IgD-negative memory B cell (primary cell): ENCODE data around the gene FMO2. TPM values are rescaled to one million over a fixed set of nuclear protein-coding genes. Genes with fewer than 3 reads are reported as not detected.

ENCODE experiments used
- H3K27ac Mint-ChIP-seq, 3 donors: one replicate each; pipeline ENCODE4 v1.8.0; 2020 to 2022; ENCODE audit warnings: mild to moderate bottlenecking in 3 of 3, mixed read lengths in 3 of 3, moderate library complexity in 1 of 3
- H3K27me3 Mint-ChIP-seq: one replicate; pipeline ENCODE4 v1.8.0; 2021; ENCODE audit warnings: mixed read lengths
- H3K36me3 Mint-ChIP-seq: one replicate; pipeline ENCODE4 v1.8.0; 2020; ENCODE audit warnings: mild to moderate bottlenecking, mixed read lengths
- H3K4me1 Mint-ChIP-seq, 3 donors: one replicate each; pipeline ENCODE4 v1.8.0; 2020 to 2022; ENCODE audit warnings: mixed read lengths in 3 of 3, mild to moderate bottlenecking in 1 of 3
- H3K4me3 Mint-ChIP-seq, 4 donors: one replicate each; pipeline ENCODE4 v1.8.0; 2020 to 2022; ENCODE audit warnings: mild to moderate bottlenecking in 4 of 4, mixed read lengths in 4 of 4, moderate library complexity in 3 of 4
- H3K9me3 Mint-ChIP-seq, 3 donors: one replicate each; pipeline ENCODE4 v1.8.0; 2020 to 2021; ENCODE audit warnings: mixed read lengths in 3 of 3, mild to moderate bottlenecking in 1 of 3
- polyA plus RNA-seq: library from polyadenylated mRNA; unstranded; fragments of 300-500 nt; fragmentation: Illumina TruSeq; gene quantifications from one replicate; pipeline ENCODE4 v1.2.3, GENCODE V29; 2021

Gene FMO2
- polyA plus RNA-seq, 1 donor from 2014 or later: not detected

- H3K4me1 Mint-ChIP-seq: no peaks in the 10 kb centered on the region
- no peak overlapping the region for H3K27ac Mint-ChIP-seq
- no peak overlapping the region for H3K4me3 Mint-ChIP-seq
- no peaks in the 10 kb centered on the region for H3K36me3 Mint-ChIP-seq
- H3K9me3 Mint-ChIP-seq: no peaks in the 10 kb centered on the region
- no peaks in the 10 kb centered on the region for H3K27me3 Mint-ChIP-seq
Measured at GRCh38 chr1:171160639-171161354, 24.3 kb upstream of the FMO2 start.

- no peak overlapping the region for H3K27ac Mint-ChIP-seq
- no peaks in the 10 kb centered on the region for H3K27me3 Mint-ChIP-seq
- no peaks in the 10 kb centered on the region for H3K9me3 Mint-ChIP-seq
- no peaks in the 10 kb centered on the region for H3K4me1 Mint-ChIP-seq
- H3K36me3 Mint-ChIP-seq: no peaks in the 10 kb centered on the region
- no peak overlapping the region for H3K4me3 Mint-ChIP-seq
Measured at GRCh38 chr1:171161431-171161830, 23.7 kb upstream of the FMO2 start.

- Mint-ChIP-seq H3K4me1 (no peaks in the 10 kb centered on the region), H3K9me3 (peaks cover 0 to 3% (median 0%) of the 10 kb centered on the region in 3 donors), H3K27ac (no peak overlapping the region), H3K36me3 (peaks cover 3% of the 10 kb centered on the region), H3K4me3 (no peak overlapping the region), H3K27me3 (peaks cover 1% of the 10 kb centered on the region)
Measured at GRCh38 chr1:171166361-171166760, 18.7 kb upstream of the FMO2 start.

- Mint-ChIP-seq H3K4me1 (no peaks in the 10 kb centered on the region), H3K36me3 (peaks cover 3% of the 10 kb centered on the region), H3K27ac (no peak overlapping the region), H3K27me3 (peaks cover 1% of the 10 kb centered on the region), H3K4me3 (no peak overlapping the region), H3K9me3 (peaks cover 0 to 3% (median 0%) of the 10 kb centered on the region in 3 donors)
Measured at GRCh38 chr1:171167785-171168184, 17.3 kb upstream of the FMO2 start.

GRCh38 chr1:171172471-171172870 is 12.6 kb upstream of the FMO2 start:
- H3K27me3 Mint-ChIP-seq: peaks cover 5% of the 10 kb centered on the region

GRCh38 chr1:171173069-171173468 is 12.0 kb upstream of the FMO2 start:
- H3K4me1 Mint-ChIP-seq: no peaks in the 10 kb centered on the region
- H3K4me3 Mint-ChIP-seq: no peak overlapping the region
- H3K27me3 Mint-ChIP-seq: peaks cover 5% of the 10 kb centered on the region
- H3K27ac Mint-ChIP-seq: no peak overlapping the region
- H3K36me3 Mint-ChIP-seq: peaks cover 3% of the 10 kb centered on the region
- H3K9me3 Mint-ChIP-seq: peaks cover 0 to 6% (median 3%) of the 10 kb centered on the region in 3 donors

More at GRCh38 chr1:171172471-171172870, 12.6 kb upstream of the FMO2 start:
- Mint-ChIP-seq H3K9me3 (peaks cover 0 to 6% (median 3%) of the 10 kb centered on the region in 3 donors), H3K27ac (no peak overlapping the region), H3K36me3 (peaks cover 3% of the 10 kb centered on the region), H3K4me3 (no peak overlapping the region), H3K4me1 (no peaks in the 10 kb centered on the region)

- Mint-ChIP-seq H3K9me3 (peaks cover 0 to 6% (median 0%) of the 10 kb centered on the region in 3 donors), H3K27ac (no peak overlapping the region), H3K27me3 (peaks cover 4% of the 10 kb centered on the region), H3K4me3 (no peak overlapping the region), H3K36me3 (peaks cover 3% of the 10 kb centered on the region), H3K4me1 (no peaks in the 10 kb centered on the region)
Measured at GRCh38 chr1:171174560-171175294, 10.4 kb upstream of the FMO2 start.

DNA sequence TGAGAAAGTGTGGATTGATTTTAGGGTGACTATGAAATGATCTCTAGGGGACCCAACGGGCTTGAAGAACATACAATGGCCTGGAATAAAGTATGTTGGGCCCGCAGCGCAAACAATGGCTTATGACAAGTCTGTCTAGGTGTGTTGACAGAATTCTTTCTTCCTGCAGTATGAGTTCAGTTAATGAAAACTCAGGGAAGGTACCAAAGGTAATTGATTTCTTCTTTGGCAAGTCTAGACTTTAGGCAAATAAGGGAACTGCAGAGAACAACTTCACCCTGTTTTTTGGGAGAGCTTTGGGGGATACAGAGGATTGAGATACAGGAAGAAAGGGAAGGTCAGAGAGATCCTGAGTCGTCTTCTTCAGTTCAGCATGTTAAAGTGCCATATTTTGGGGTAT is 7.8 kb upstream of the FMO2 start:
- Mint-ChIP-seq H3K27me3 (peaks cover 4% of the 10 kb centered on the region), H3K27ac (no peak overlapping the region), H3K4me3 (no peak overlapping the region), H3K9me3 (peaks cover 0 to 6% (median 0%) of the 10 kb centered on the region in 3 donors), H3K36me3 (no peaks in the 10 kb centered on the region), H3K4me1 (peaks cover 0 to 2% (median 0%) of the 10 kb centered on the region in 3 donors)

DNA sequence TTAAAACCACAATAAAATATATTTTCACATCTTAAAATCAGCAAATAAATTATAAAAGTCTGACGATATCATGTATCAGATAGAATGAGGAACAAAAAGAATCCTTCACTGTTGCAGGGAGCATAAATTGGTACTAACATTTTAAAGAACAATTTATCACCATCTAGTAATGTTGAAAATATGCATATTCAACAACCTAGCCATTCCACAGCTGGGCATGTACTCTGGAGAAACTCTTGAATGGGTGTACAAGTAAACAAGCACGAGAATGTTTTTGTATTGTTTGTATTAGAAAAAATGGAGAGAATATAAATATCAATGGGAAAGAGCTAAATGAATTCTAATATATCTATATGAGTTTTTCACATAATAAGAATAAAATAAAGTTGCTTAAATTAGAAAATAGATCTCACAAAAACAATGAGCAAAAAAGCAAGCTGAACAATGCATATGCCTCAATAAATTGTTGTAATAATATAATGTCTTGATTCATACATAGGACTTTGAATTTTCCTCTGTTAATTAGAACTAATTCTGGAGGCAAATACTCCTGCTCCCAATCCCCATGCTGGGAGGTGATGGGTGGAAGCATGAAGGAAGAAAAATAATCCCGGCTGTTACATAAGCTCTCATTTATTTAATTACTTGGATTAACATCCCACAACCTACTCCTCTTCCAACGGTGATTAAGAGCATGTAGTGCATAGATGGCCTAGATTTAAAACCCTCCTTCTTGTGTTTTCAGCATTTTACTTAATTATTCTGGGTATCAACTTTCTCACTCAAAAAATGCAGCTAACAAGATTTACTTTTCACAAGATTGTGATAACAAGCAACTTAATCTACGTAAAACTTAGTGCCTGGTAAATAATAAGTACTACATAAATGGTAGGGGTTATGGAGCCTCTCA is 5.5 kb upstream of the FMO2 start:
- no peak overlapping the region for H3K27ac Mint-ChIP-seq
- H3K4me3 Mint-ChIP-seq: no peak overlapping the region
- peaks cover 3% of the 10 kb centered on the region for H3K27me3 Mint-ChIP-seq
- H3K36me3 Mint-ChIP-seq: no peaks in the 10 kb centered on the region
- peaks cover 0 to 2% (median 0%) of the 10 kb centered on the region in 3 donors for H3K4me1 Mint-ChIP-seq
- H3K9me3 Mint-ChIP-seq: peaks cover 0 to 4% (median 0%) of the 10 kb centered on the region in 3 donors

DNA sequence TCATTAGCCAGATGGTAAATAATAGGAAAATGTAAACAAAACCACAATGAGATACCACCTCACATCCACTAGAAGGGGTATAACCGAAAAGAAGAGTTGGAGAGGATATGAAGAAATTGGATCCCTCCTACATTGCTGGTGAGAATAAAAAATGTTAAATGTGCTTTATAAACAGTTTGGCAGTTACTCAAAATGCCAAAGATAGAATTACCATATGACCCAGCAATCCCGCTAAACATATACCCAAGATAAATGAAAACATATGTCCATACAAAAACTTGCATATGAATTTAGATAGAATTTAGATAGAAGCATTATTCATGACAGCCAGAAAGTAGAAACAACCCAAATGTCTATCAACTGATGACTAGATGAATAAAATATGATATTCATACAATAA is 4.4 kb upstream of the FMO2 start:
- H3K4me3 Mint-ChIP-seq: no peak overlapping the region
- peaks cover 7% of the 10 kb centered on the region for H3K27me3 Mint-ChIP-seq
- peaks cover 0 to 2% (median 0%) of the 10 kb centered on the region in 3 donors for H3K4me1 Mint-ChIP-seq

DNA sequence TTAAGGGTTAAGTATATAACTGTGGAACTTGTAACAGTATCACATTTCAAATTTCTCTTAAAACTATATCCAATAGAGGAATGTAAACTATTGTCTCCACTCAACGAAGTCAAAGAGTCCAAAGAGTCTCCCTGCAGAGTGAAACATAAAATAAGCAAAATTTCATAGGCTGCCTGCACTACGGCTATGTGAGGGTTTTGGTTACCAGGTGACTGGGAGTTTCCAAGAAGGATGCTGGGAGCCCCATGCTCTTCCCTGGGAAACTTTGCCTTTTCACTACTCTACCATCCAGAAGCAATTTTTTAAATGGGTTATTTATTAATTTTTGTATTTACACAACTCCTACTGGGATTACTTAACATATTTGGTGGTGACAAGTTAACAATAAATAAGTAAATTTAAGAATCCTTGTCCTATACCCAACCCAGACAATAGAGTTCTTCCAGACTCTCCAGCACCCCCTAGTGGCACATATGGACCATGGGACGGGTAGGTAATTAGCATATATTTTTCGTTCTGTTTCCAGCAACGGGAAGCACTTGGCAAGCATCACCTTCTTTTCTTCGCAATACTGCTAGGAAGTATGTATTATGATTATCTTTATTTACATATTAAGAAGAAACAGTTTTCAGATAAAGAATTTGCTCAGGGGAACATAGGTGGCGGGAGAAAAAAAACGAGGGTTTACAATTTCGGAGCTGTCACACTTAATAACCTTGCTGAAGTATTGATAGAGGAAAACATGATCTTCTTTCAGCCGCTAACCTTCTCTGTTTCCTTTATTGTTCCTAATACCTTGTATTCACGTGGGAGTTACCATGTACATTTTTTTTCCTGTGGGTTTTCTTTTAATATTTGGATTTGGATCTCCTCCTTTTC is 3.5 kb downstream of the FMO2 start:
- Mint-ChIP-seq H3K36me3 (no peaks in the 10 kb centered on the region), H3K27me3 (peaks cover 7% of the 10 kb centered on the region), H3K4me1 (no peaks in the 10 kb centered on the region), H3K4me3 (no peak overlapping the region), H3K9me3 (no peaks in the 10 kb centered on the region), H3K27ac (no peak overlapping the region)

More for the DNA sequence above, 4.4 kb upstream of the FMO2 start:
- Mint-ChIP-seq H3K27ac (no peak overlapping the region), H3K9me3 (peaks cover 0 to 2% (median 0%) of the 10 kb centered on the region in 3 donors), H3K36me3 (no peaks in the 10 kb centered on the region)

GRCh38 chr1:171191992-171192391 is 6.9 kb downstream of the FMO2 start:
- H3K27ac Mint-ChIP-seq: no peak overlapping the region
- H3K9me3 Mint-ChIP-seq: peaks cover 0 to 1% (median 0%) of the 10 kb centered on the region in 3 donors
- H3K36me3 Mint-ChIP-seq: no peaks in the 10 kb centered on the region
- H3K4me1 Mint-ChIP-seq: no peaks in the 10 kb centered on the region
- no peak overlapping the region for H3K4me3 Mint-ChIP-seq
- H3K27me3 Mint-ChIP-seq: peaks cover 3% of the 10 kb centered on the region

DNA sequence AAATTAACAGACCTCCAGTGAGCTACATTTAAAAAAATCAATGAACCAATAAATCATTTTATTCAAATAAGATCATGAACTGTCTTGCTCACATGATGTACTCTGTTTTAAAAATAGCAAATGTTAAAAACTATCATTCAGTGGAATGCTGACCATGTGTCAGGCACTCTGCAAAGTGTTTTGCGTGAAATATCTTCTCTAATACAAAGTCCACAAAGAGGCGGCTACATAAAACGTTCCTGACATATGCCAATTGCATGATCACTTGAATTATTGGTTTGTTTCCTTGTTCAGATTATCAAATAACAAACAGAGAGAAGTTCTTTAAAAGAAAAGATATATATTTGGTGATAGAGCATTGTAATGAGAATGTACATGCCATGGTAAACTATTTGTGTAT is 10.7 kb downstream of the FMO2 start:
- Mint-ChIP-seq H3K27ac (no peak overlapping the region), H3K27me3 (no peaks in the 10 kb centered on the region), H3K36me3 (no peaks in the 10 kb centered on the region), H3K9me3 (peaks cover 0 to 1% (median 0%) of the 10 kb centered on the region in 3 donors), H3K4me1 (no peaks in the 10 kb centered on the region), H3K4me3 (no peak overlapping the region)

DNA sequence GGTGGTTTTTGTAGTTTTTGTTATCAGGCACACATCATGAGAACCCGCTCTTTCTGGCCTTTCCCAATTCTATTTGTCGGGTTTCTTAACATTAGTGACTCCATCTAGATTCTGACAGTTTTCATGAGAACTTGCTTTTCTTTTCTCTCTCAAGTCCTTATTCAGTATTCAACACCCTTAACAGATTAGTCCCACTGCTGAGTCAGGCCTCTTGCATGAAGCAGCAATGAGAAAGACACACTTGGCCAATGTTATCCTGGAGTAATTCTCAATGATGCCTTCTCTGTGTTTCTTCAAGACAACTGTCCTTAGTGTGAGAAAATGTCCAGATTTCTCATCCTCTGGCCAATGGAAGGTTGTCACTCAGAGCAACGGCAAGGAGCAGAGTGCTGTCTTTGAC is 11.3 kb downstream of the FMO2 start:
- H3K27me3 Mint-ChIP-seq: no peaks in the 10 kb centered on the region
- H3K4me3 Mint-ChIP-seq: no peak overlapping the region
- H3K9me3 Mint-ChIP-seq: peaks cover 0 to 1% (median 0%) of the 10 kb centered on the region in 3 donors
- no peak overlapping the region for H3K27ac Mint-ChIP-seq
- H3K36me3 Mint-ChIP-seq: no peaks in the 10 kb centered on the region
- no peaks in the 10 kb centered on the region for H3K4me1 Mint-ChIP-seq
